ENCODE measurements around the gene CAMTA1. TPM values are rescaled to one million over a fixed set of nuclear protein-coding genes. Genes with fewer than 3 reads are reported as not detected.

CAMTA1 gene
- total RNA-seq, 1 donor from 2014 or later, result 77.6 TPM

GRCh38 chr1:7613106-7613850, 828.0 kb downstream of the CAMTA1 start:
- TF ChIP-seq CTCF (IDR thresholded peaks at IDR 0.05; ENCODE audit: insufficient read depth, low read depth, low read length) (no peak), EZH2 (IDR thresholded peaks at IDR 0.05; ENCODE audit: insufficient read depth, low read length) (no peak)
- Histone ChIP-seq H3K27ac (ENCODE audit: low read depth, low read length) (no peak overlapping the region), H3K4me1 (ENCODE audit: insufficient read depth, low read length) (peaks cover 9% of the 10 kb centered on the region), H3K4me2 (ENCODE audit: low read length) (no peak overlapping the region), H2AFZ (ENCODE audit: low read depth, low read length) (no peak overlapping the region), H3K4me3 (ENCODE audit: insufficient read depth, low read depth, low read length) (no peak overlapping the region), H3K9ac (ENCODE audit: low read length) (no peak overlapping the region), H4K20me1 (ENCODE audit: insufficient read depth, low read length) (no peaks in the 10 kb centered on the region), H3K27me3 (ENCODE audit: insufficient read depth, low read length) (peaks cover 2% of the 10 kb centered on the region), H3K9me3 (ENCODE audit: insufficient read depth, low read depth, low read length) (no peaks in the 10 kb centered on the region), H3K79me2 (ENCODE audit: insufficient read depth, low read length) (no peaks in the 10 kb centered on the region), H3K36me3 (ENCODE audit: insufficient read depth, low read length) (no peaks in the 10 kb centered on the region)
- FAIRE-seq (no peak), DNase-seq (ENCODE audit: low read depth) (no peak)
- no peaks in the 10 kb centered on the region for H3K9me3 Mint-ChIP-seq (ENCODE audit: unreplicated experiment)
- peaks cover 9% of the 10 kb centered on the region for H3K4me1 Mint-ChIP-seq (ENCODE audit: low read depth, unreplicated experiment)
- H3K4me3 Mint-ChIP-seq (ENCODE audit: unreplicated experiment), result no peak overlapping the region
- H3K36me3 Mint-ChIP-seq (ENCODE audit: low read depth, unreplicated experiment), result no peaks in the 10 kb centered on the region
- H3K27ac Mint-ChIP-seq (ENCODE audit: unreplicated experiment), result no peak overlapping the region
- H3K27me3 Mint-ChIP-seq (ENCODE audit: low read depth, unreplicated experiment), result peaks cover 46% of the 10 kb centered on the region

- H3K9me3 ChIP-seq (ENCODE audit: insufficient read depth, low read depth, low read length), result no peaks in the 10 kb centered on the region
- no peak overlapping the region for H3K4me2 ChIP-seq (ENCODE audit: low read length)
- peaks cover 5% of the 10 kb centered on the region for H3K4me1 Mint-ChIP-seq (ENCODE audit: low read depth, unreplicated experiment)
- H3K36me3 Mint-ChIP-seq (ENCODE audit: low read depth, unreplicated experiment), result no peaks in the 10 kb centered on the region
- no peaks in the 10 kb centered on the region for H3K9me3 Mint-ChIP-seq (ENCODE audit: unreplicated experiment)
- no peaks in the 10 kb centered on the region for H3K79me2 ChIP-seq (ENCODE audit: insufficient read depth, low read length)
- peaks cover 52% of the 10 kb centered on the region for H3K27me3 Mint-ChIP-seq (ENCODE audit: low read depth, unreplicated experiment)
- H3K27ac Mint-ChIP-seq (ENCODE audit: unreplicated experiment), result no peak overlapping the region
- H3K9ac ChIP-seq (ENCODE audit: low read length), result no peak overlapping the region
- no peak overlapping the region for H2AFZ ChIP-seq (ENCODE audit: low read depth, low read length)
- FAIRE-seq, result no peak
- no peaks in the 10 kb centered on the region for H4K20me1 ChIP-seq (ENCODE audit: insufficient read depth, low read length)
- no peak overlapping the region for H3K4me3 Mint-ChIP-seq (ENCODE audit: unreplicated experiment)
- H3K4me1 ChIP-seq (ENCODE audit: insufficient read depth, low read length), result peaks cover 4% of the 10 kb centered on the region
- no peak overlapping the region for H3K27ac ChIP-seq (ENCODE audit: low read depth, low read length)
- TF ChIP-seq EZH2 (IDR thresholded peaks at IDR 0.05; ENCODE audit: insufficient read depth, low read length) (no peak), CTCF (IDR thresholded peaks at IDR 0.05; ENCODE audit: insufficient read depth, low read depth, low read length) (no peak)
- no peak overlapping the region for H3K4me3 ChIP-seq (ENCODE audit: insufficient read depth, low read depth, low read length)
- no peak for DNase-seq (ENCODE audit: low read depth)
- no peaks in the 10 kb centered on the region for H3K36me3 ChIP-seq (ENCODE audit: insufficient read depth, low read length)
- H3K27me3 ChIP-seq (ENCODE audit: insufficient read depth, low read length), result peaks cover 2% of the 10 kb centered on the region
These were observed 828.6 kb downstream of the CAMTA1 start for GRCh38 chr1:7613851-7614205.

- no peak overlapping the region for H3K9ac ChIP-seq (ENCODE audit: low read length)
- Mint-ChIP-seq H3K9me3 (ENCODE audit: unreplicated experiment) (no peaks in the 10 kb centered on the region), H3K27ac (ENCODE audit: unreplicated experiment) (no peak overlapping the region), H3K4me3 (ENCODE audit: unreplicated experiment) (no peak overlapping the region), H3K36me3 (ENCODE audit: low read depth, unreplicated experiment) (no peaks in the 10 kb centered on the region), H3K27me3 (ENCODE audit: low read depth, unreplicated experiment) (peaks cover 60% of the 10 kb centered on the region), H3K4me1 (ENCODE audit: low read depth, unreplicated experiment) (peaks cover 5% of the 10 kb centered on the region)
- H3K4me1 ChIP-seq (ENCODE audit: insufficient read depth, low read length), result no peaks in the 10 kb centered on the region
- H3K36me3 ChIP-seq (ENCODE audit: insufficient read depth, low read length), result no peaks in the 10 kb centered on the region
- no peak overlapping the region for H2AFZ ChIP-seq (ENCODE audit: low read depth, low read length)
- H4K20me1 ChIP-seq (ENCODE audit: insufficient read depth, low read length), result no peaks in the 10 kb centered on the region
- TF ChIP-seq EZH2 (IDR thresholded peaks at IDR 0.05; ENCODE audit: insufficient read depth, low read length), result no peak
- no peak for TF ChIP-seq CTCF (IDR thresholded peaks at IDR 0.05; ENCODE audit: insufficient read depth, low read depth, low read length)
- H3K27me3 ChIP-seq (ENCODE audit: insufficient read depth, low read length), result peaks cover 2% of the 10 kb centered on the region
- H3K9me3 ChIP-seq (ENCODE audit: insufficient read depth, low read depth, low read length), result no peaks in the 10 kb centered on the region
- DNase-seq (ENCODE audit: low read depth) (no peak), FAIRE-seq (no peak)
- H3K79me2 ChIP-seq (ENCODE audit: insufficient read depth, low read length), result no peaks in the 10 kb centered on the region
- H3K27ac ChIP-seq (ENCODE audit: low read depth, low read length), result no peak overlapping the region
- no peak overlapping the region for H3K4me2 ChIP-seq (ENCODE audit: low read length)
- H3K4me3 ChIP-seq (ENCODE audit: insufficient read depth, low read depth, low read length), result no peak overlapping the region
These were observed 829.4 kb downstream of the CAMTA1 start for GRCh38 chr1:7614576-7615074.

Measured in astrocyte (in vitro differentiated cells and primary cell).